IPS-15b (cell line): Measurements from ENCODE around the gene ZNF324.

Experiments used
- H3K27me3 ChIP-seq: one replicate; pipeline ENCODE4 v1.6.1; 2013; ENCODE audit warnings: low read length; ENCODE audit not compliant: control insufficient read depth, insufficient read depth
- H3K36me3 ChIP-seq: one replicate; pipeline ENCODE4 v1.6.1; 2013; ENCODE audit warnings: low read length; ENCODE audit not compliant: control insufficient read depth, insufficient read depth
- H3K4me1 ChIP-seq: one replicate; pipeline ENCODE4 v1.6.1; 2013; ENCODE audit warnings: mild to moderate bottlenecking, low read length; ENCODE audit not compliant: control insufficient read depth, insufficient read depth
- H3K4me3 ChIP-seq: one replicate; pipeline ENCODE4 v1.5.1; 2013; ENCODE audit warnings: low read depth, low read length
- H3K9ac ChIP-seq: one replicate; pipeline ENCODE4 v1.6.1; 2013; ENCODE audit warnings: low read depth, mild to moderate bottlenecking, low read length
- H3K9me3 ChIP-seq: one replicate; pipeline ENCODE4 v1.6.1; 2013; ENCODE audit warnings: mild to moderate bottlenecking, low read length; ENCODE audit not compliant: control insufficient read depth, insufficient read depth

Gene ZNF324

GRCh38 chr19:58519355-58520256 lies 52.7 kb downstream of the ZNF324 start, which contains the start of gene ZBTB45:
Gene ZBTB45, minus strand, starts transcription at chr19:58519810. Its CDS starts 2,137 bp downstream, at chr19:58517673.
- Histone ChIP-seq H3K9me3 (no peaks in the 10 kb centered on the region), H3K4me1 (peaks cover 11% of the 10 kb centered on the region)

GRCh38 chr19:58520257-58520599 lies 53.3 kb downstream of the ZNF324 start:
- Histone ChIP-seq H3K9ac (peak overlapping the region; percentile 94), H3K4me3 (peak overlapping the region; percentile 91), H3K27me3 (no peaks in the 10 kb centered on the region), H3K9me3 (no peaks in the 10 kb centered on the region), H3K4me1 (peaks cover 13% of the 10 kb centered on the region), H3K36me3 (peaks cover 12% of the 10 kb centered on the region)

More at GRCh38 chr19:58519355-58520256, 52.7 kb downstream of the ZNF324 start, which contains the start of gene ZBTB45:
- H3K27me3 ChIP-seq, result no peaks in the 10 kb centered on the region
- H3K4me3 ChIP-seq, result peak within 1 kb of the TSS; percentile 91
- H3K9ac ChIP-seq, result peak within 1 kb of the TSS; percentile 94
- H3K36me3 ChIP-seq, result peaks cover 12% of the 10 kb centered on the region

- Histone ChIP-seq H3K4me1 (peaks cover 12% of the 10 kb centered on the region), H3K36me3 (peaks cover 6% of the 10 kb centered on the region), H3K4me3 (no peak overlapping the region), H3K9ac (no peak overlapping the region), H3K27me3 (no peaks in the 10 kb centered on the region), H3K9me3 (no peaks in the 10 kb centered on the region)
Measured at GRCh38 chr19:58521651-58522050, 54.8 kb downstream of the ZNF324 start.

- Histone ChIP-seq H3K9ac (no peak overlapping the region), H3K36me3 (no peaks in the 10 kb centered on the region), H3K27me3 (no peaks in the 10 kb centered on the region), H3K4me1 (peaks cover 12% of the 10 kb centered on the region), H3K9me3 (no peaks in the 10 kb centered on the region), H3K4me3 (no peak overlapping the region)
Measured at GRCh38 chr19:58522709-58523108, 55.8 kb downstream of the ZNF324 start.
